ENCODE measurements around the gene DOK7.
A peak's percentile ranks its signal among the peaks of the same experiment; 100 is the strongest.
"Not testable (repeated sequence)": the region's sequence is repeated elsewhere in the genome, so short reads cannot be mapped to it uniquely, and the experiment has no call there.

Gene DOK7

GRCh38 chr4:3527101-3527913 is 64.2 kb downstream of the DOK7 start:
- FAIRE-seq (no peak), DNase-seq (ENCODE audit: extremely low spot score, insufficient read length, low read depth) (no peak)

DNA sequence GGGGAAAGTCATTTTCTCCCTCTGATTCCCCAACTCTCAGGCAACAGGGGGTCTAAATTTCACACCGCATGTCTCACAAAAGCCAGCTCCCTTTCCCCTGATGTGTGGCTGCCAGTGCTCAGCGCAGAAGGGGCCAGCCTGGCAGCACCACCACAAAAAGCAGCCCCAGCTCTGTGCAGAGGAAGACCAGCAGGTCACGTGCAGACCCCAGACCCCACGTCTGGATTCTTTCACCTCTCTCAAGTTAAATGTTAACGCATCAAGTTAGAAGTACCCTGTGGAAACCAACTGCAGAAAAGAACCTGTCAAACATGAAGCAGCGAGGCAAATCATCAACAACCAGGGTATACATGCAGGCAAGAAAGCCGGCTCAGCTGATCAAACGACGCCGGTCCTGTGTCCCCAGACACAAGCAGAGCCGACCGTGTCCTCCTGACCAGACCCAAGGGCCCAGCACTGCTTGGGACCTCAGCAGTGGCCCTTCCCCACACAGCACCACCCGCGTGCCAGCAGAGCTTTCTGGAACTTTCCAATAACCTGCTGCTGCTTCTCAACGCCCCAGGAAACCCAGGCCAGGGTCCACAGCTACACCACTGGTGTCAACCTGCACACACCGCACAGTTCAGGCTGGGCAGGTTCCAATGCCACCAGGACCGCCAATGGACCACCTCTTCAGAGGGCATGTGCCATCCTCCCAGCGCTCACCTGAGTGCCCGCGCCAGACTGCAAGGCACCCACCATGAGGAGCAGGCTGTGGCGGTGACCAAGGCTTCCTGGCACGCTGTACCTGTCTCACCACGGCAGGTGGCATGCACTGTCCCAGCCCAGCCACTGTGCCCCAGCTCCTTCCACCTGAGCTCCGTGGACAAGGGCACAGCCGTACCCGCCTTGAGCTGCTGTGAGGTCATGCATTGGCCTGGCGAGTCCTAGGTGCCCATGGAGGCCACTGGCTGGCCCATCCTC is 65.1 kb downstream of the DOK7 start:
- no peak for DNase-seq (ENCODE audit: extremely low spot score, insufficient read length, low read depth)
- FAIRE-seq = no peak

DNA sequence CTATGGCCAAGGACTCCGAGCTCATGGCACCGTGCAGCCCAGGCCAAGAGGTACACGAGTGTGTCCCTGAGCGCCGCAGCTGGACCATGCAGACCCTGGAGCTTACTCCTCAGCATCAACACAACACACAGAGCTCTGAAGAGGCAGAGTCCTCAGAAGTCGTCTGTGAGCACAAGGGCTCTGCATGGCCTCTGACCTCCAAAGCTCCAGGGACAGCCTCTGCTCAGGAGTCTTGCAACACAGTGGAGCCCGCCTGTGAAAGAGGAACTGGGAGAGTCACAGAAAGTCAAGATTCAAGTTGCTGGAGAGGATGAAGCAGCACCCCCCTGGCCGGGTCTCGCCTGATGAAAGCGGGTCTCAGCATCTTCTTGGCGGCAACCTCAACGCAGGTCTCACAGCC is 66.3 kb downstream of the DOK7 start:
- FAIRE-seq = peak; percentile 50

GRCh38 chr4:3530051-3530450 is 66.9 kb downstream of the DOK7 start:
- no peak for FAIRE-seq
- no peak for DNase-seq (ENCODE audit: extremely low spot score, insufficient read length, low read depth)

More for the DNA sequence above, 66.3 kb downstream of the DOK7 start:
- DNase-seq (ENCODE audit: extremely low spot score, insufficient read length, low read depth) = no peak

DNA sequence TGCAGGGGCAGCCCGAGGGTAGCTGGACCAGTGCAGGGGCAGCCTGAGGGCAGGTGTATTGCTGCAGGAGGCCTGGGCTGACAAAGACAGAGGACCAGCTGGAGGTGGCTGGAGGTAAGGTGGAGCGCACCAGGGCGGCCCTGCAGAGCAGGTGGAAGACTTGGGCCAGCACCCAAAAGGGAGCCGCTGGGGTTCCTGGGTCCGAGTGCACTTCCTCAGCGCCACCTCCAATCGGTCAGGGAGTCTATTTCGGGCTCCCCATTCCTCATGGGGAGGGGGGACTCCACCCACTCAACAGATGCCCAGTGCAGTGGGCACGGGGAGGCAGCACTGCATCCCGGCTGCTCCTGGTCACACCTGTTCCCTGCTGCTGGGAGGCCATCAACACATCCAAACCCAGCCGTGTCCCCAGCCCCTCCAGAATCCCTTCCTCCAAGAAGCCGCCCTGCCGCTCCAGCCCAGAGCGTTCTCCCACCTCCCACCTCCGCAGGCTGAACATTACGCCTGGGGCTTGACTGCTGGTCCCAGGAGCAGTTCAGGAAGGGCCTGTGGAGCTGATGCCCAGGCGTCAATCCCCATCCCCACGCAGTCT is 67.7 kb downstream of the DOK7 start:
- no peak for FAIRE-seq
- no peak for DNase-seq (ENCODE audit: extremely low spot score, insufficient read length, low read depth)

GRCh38 chr4:3531318-3531878 is 68.3 kb downstream of the DOK7 start:
- peak; percentile 62 for FAIRE-seq
- no peak for DNase-seq (ENCODE audit: extremely low spot score, insufficient read length, low read depth)

DNA sequence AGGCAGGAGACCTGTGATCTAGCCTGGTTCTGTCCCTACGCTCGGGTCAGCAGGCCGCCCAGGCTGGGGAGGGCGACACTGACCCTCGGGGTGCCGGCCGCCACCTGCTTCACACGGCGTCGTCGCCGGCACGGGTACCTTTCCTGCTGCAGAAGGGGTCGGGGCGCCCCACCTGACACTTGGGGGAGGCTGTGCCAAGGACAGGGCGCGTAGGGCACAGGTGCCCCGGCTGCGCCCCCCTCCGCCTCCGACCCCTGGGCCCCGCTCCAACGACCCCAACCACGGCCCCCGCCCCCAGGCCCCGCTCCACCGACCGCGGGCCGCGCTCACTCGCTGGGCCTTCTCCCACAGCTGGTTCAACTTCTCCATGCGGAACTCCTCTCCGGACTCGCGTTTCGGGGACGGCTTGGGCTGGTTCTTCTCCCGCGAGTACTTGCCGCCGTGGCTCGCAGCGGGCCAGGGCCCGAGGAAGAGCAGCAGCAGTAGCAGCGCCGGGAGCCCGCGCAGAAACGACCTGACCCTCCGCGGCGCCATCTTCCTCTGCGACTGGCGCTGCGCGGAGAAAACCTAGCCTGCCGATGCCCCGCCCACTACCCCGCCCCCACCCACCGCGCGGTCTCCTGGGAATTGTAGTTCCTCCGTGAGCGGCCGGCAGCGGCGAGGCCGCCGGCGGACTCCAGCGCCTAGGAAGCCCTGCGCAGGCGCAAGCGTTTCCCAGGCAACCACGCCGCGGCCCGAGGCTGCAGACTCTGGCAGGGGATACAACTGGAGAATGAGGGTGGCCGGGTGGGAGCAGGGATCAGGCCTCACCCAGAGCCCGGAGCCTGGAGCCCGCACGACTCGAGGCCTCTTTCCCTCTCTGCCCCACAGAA is 69.0 kb downstream of the DOK7 start, which contains the start of gene LRPAP1:
LRPAP1 (minus strand) TSS at position 544 of the 872 bp plus-strand sequence; CDS start at position 534, 10 bp downstream.
- FAIRE-seq (peak; percentile 92), DNase-seq (ENCODE audit: extremely low spot score, insufficient read length, low read depth) (peak; percentile 100)

DNA sequence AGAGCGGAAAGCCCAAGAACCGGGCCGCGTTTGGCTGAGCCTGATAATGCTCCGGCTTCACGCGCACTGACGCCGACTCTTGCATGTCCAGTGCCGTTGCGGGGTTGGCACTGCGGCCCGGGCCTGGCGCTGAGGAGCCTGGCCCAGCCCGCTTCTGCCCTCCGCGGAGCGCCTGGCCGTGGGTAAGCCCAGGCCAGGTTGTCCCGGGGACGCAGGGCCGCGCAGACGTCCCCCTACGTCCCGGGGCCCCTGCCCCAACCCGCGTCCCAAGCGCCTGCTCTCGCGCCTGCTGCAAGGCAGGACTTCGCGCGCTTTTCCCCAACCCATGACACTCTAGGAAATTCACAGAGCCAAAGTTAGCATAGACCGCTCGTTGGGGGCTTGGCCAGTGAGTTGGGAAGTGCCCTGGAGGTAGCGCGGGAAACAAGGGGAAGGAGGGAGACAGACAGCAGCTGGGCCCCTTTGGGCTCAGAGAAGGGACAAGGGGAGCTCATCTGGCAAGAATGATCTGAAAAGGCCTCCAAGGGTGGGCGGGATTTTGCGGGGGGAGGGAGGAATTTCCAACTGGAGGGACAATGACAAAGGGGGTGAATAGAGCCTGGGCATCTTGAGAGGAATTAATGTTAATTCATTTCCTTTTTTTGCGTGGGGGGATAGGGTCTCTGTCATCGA is 69.8 kb downstream of the DOK7 start:
- DNase-seq (ENCODE audit: extremely low spot score, insufficient read length, low read depth) (no peak), FAIRE-seq (no peak)

DNA sequence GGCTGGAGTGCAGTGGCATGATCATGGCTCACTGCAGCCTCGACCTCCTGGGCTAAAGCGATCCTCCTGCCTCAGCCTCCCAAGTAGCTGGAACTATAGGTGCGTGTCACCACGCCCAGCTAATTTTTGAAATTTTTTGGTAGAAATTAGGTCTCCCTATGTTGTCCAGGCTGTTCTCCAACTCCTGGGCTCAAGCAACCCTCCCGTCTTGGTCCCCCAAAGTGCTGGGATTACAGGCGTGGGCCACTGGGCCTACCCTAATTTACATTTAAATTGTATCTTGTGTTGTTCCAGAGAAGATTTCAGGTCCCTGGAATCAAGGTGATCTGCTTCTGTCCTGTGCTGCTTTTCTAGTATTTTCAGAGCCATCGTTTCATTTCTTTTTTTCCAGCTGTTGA is 70.3 kb downstream of the DOK7 start:
- FAIRE-seq (no peak), DNase-seq (ENCODE audit: extremely low spot score, insufficient read length, low read depth) (no peak)

GRCh38 chr4:3535812-3536211 is 72.7 kb downstream of the DOK7 start:
- not testable (repeated sequence) for FAIRE-seq; DNase-seq (ENCODE audit: extremely low spot score, insufficient read length, low read depth)

- not testable (repeated sequence) for DNase-seq (ENCODE audit: extremely low spot score, insufficient read length, low read depth)
Observed at GRCh38 chr4:3538906-3539305, 75.8 kb downstream of the DOK7 start.

GRCh38 chr4:3543415-3543814 is 80.3 kb downstream of the DOK7 start:
- not testable (repeated sequence) for FAIRE-seq; DNase-seq (ENCODE audit: extremely low spot score, insufficient read length, low read depth)

More at GRCh38 chr4:3538906-3539305, 75.8 kb downstream of the DOK7 start:
- not testable (repeated sequence) for FAIRE-seq

Data from GM18507 (cell line).